GM13977 (cell line): ENCODE data around the gene HPGD.

Experiments
- DNase-seq: peaks from one replicate; pipeline ENCODE4 v3.0.0; 2012; ENCODE audit warnings: low spot score
- in situ Hi-C: fragments of 300-500 bp; cut with MboI; formaldehyde crosslinking; loops from one replicate; pipeline ENCODE4 v1.12.0; 2022; ENCODE audit warnings: low sequenced_read_pairs, low pct_unique_long_range_greater_than_20kb, mixed read lengths, inconsistent platforms; ENCODE audit not compliant: unreplicated experiment
- TF ChIP-seq, protein P1 (sequence below): IDR thresholded peaks from 2 replicates; pipeline ENCODE4 v1.5.1; 2012; ENCODE audit warnings: mild to moderate bottlenecking, control low read depth; ENCODE audit not compliant: insufficient read depth; ENCODE audit errors: extremely low read depth, missing control alignments

HPGD gene

GRCh38 chr4:174532445-174532844, 10.2 kb upstream of the HPGD start:
- TF ChIP-seq, protein P1, sequence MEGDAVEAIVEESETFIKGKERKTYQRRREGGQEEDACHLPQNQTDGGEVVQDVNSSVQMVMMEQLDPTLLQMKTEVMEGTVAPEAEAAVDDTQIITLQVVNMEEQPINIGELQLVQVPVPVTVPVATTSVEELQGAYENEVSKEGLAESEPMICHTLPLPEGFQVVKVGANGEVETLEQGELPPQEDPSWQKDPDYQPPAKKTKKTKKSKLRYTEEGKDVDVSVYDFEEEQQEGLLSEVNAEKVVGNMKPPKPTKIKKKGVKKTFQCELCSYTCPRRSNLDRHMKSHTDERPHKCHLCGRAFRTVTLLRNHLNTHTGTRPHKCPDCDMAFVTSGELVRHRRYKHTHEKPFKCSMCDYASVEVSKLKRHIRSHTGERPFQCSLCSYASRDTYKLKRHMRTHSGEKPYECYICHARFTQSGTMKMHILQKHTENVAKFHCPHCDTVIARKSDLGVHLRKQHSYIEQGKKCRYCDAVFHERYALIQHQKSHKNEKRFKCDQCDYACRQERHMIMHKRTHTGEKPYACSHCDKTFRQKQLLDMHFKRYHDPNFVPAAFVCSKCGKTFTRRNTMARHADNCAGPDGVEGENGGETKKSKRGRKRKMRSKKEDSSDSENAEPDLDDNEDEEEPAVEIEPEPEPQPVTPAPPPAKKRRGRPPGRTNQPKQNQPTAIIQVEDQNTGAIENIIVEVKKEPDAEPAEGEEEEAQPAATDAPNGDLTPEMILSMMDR, result no peak
- in situ Hi-C loops, result no loop called here
- DNase-seq, result no peak

GRCh38 chr4:174531486-174531885, 9.2 kb upstream of the HPGD start:
- TF ChIP-seq, protein P1, result no peak

DNA sequence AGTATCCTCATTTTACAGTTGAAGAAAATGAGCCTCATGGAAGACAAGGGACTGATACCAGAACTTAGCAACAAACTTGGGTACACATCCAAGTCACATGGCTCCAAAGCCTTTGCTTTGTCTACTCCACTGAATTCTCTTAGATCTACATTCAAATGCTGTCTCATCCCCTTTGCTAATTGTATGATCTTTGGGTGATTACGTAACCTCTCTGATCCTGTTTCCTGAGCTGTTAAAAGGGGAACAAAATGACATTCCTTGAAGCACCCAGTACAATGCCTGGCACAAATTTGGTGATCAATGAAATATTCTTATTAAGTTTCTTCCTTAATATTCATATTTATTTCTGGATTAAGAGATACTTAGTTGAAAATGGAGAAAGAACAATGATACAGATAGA, 5.9 kb upstream of the HPGD start:
- DNase-seq, result no peak
- TF ChIP-seq, protein P1, result no peak
- in situ Hi-C loops, result no loop called here

More at GRCh38 chr4:174531486-174531885, 9.2 kb upstream of the HPGD start:
- DNase-seq, result no peak
- in situ Hi-C loops, result no loop called here

- in situ Hi-C loops, result no loop called here
- DNase-seq, result no peak
Measured at GRCh38 chr4:174526731-174527130, 4.4 kb upstream of the HPGD start.

GRCh38 chr4:174524242-174524641, 2.0 kb upstream of the HPGD start:
- no peak for DNase-seq
- TF ChIP-seq, protein P1, result no peak
- in situ Hi-C loops, result no loop called here

More at GRCh38 chr4:174526731-174527130, 4.4 kb upstream of the HPGD start:
- TF ChIP-seq, protein P1, result no peak

DNA sequence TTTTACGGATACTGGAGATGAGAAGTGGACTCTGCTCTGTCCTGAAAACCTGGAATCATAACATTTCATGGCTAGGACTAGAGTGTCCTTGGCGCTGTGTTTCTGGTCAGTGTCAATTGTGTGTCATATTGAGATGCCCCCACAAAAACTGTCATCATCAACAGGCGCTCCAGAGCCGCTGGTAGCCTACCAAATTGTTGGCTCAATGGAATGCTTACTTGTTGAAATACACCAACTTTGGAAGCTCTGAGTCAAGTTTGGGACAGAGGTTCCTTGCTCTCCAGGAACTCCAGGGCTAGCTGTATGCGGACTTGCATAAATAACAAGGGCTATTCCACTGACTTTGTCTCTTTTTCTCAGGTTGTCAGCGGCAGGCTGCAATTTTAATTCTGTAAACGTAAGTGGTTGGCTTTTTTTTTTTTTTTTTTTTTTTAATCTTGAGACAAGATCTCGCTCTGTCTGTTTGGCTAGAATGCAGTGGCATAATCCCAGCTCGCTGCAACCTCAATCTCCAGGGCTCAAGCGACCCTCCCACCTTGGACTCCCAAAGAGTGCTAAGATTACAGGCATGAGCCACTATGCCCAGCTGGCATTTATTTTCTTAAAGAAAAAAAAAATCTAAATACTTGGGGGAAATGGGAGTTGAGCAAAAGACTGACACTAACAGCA, 871 bp upstream of the HPGD start:
- DNase-seq, result no peak
- TF ChIP-seq, protein P1, result no peak
- in situ Hi-C loops, result no loop called here
